B cell (primary cell): ENCODE measurements around the gene SLC38A10. TPM values are rescaled to one million over a fixed set of nuclear protein-coding genes. Genes with fewer than 3 reads are reported as not detected.

Source experiments
- ATAC-seq: fragments of 200-7000 bp; cut with Tn5 transposase; one replicate; pipeline ENCODE4 v1.10.0; 2021; ENCODE audit warnings: low read depth, mild to moderate bottlenecking, moderate number of reproducible peaks, moderate library complexity
- CTCF ChIA-PET: fragments of 350-600 bp; sonication (Branson Sonifier 250); formaldehyde crosslinking; loops from one replicate; lab custom pipeline; 2021; ENCODE audit warnings: antibody characterized with exemption, inconsistent platforms; lab: Charles Lee
- POLR2A ChIA-PET: fragments of 350-600 bp; sonication (Branson Sonifier 250); formaldehyde crosslinking; loops from one replicate; lab custom pipeline; 2021; ENCODE audit warnings: antibody characterized with exemption; lab: Charles Lee
- DNase-seq: peaks from one replicate; pipeline ENCODE4 v3.0.0; 2013
- H2AFZ ChIP-seq: 2 replicates; pipeline ENCODE4 v1.6.1; 2012; ENCODE audit warnings: mild to moderate bottlenecking, low read depth, low read length; ENCODE audit not compliant: insufficient read depth, poor library complexity, severe bottlenecking
- H3K27ac ChIP-seq, 2 donors: 1 replicate in 1 of 2; 2 replicates in 1 of 2; pipeline ENCODE4 v1.5.1; 2012 to 2013; ENCODE audit warnings: low read length in 2 of 2, mild to moderate bottlenecking in 2 of 2, moderate library complexity in 1 of 2
- H3K27me3 ChIP-seq, 4 experiments: fragments of 200-600 bp in 1 of 4; sonication (generic) in 1 of 4; replicated peaks in 1 of 4; 1 replicate in 2 of 4; 2 replicates in 2 of 4; pipeline versions ENCODE4 v1.6.1 to v1.7.0; 2013 to 2016; ENCODE audit warnings: low read length in 3 of 4, mild to moderate bottlenecking in 2 of 4, mixed read lengths in 1 of 4, moderate library complexity in 1 of 4; ENCODE audit not compliant: insufficient read depth in 4 of 4, control insufficient read depth in 3 of 4; ENCODE audit errors: control extremely low read depth in 1 of 4
- H3K36me3 ChIP-seq, 2 experiments: replicated peaks in 1 of 2; 1 replicate in 1 of 2; 2 replicates in 1 of 2; pipeline versions ENCODE4 v1.6.1 to v1.7.1; 2013; ENCODE audit warnings: low read length in 1 of 2; ENCODE audit not compliant: insufficient read depth in 2 of 2, control insufficient read depth in 1 of 2; ENCODE audit errors: control extremely low read depth in 1 of 2, extremely low read depth in 1 of 2
- H3K4me1 ChIP-seq, 2 donors: fragments of 200-600 bp in 1 of 2; sonication (generic) in 1 of 2; 1 replicate in 1 of 2; 2 replicates in 1 of 2; pipeline versions ENCODE4 v1.5.1 to v1.6.1; 2013 to 2017; ENCODE audit warnings: low read length in 2 of 2; ENCODE audit not compliant: control insufficient read depth in 2 of 2, insufficient read depth in 2 of 2
- H3K4me2 ChIP-seq: replicated peaks from 2 replicates; pipeline ENCODE3; 2012; ENCODE audit warnings: mild to moderate bottlenecking, low read depth, low read length; ENCODE audit not compliant: poor library complexity, severe bottlenecking
- H3K4me3 ChIP-seq, 5 experiments: fragments of 200-600 bp in 1 of 5; sonication (generic) in 1 of 5; 1 replicate in 3 of 5; 2 replicates in 2 of 5; pipeline versions ENCODE4 v1.5.1 to v1.7.0; 2011 to 2016; ENCODE audit warnings: low read length in 4 of 5, mild to moderate bottlenecking in 4 of 5, low read depth in 2 of 5, control low read depth in 1 of 5, moderate library complexity in 1 of 5; ENCODE audit not compliant: insufficient read depth in 1 of 5; ENCODE audit errors: control extremely low read depth in 1 of 5, extremely low read depth in 1 of 5
- H3K79me2 ChIP-seq: fragments of 200-600 bp; sonication (generic); one replicate; pipeline ENCODE4 v1.6.0; 2016; ENCODE audit warnings: low read length; ENCODE audit not compliant: control insufficient read depth, insufficient read depth
- H3K9ac ChIP-seq: fragments of 200-600 bp; sonication (generic); 2 replicates; pipeline ENCODE4 v1.6.1; 2017; ENCODE audit warnings: mild to moderate bottlenecking, low read length, moderate library complexity
- H3K9me3 ChIP-seq, 3 donors: one replicate each; pipeline versions ENCODE4 v1.6.1 to v1.7.1; 2013; ENCODE audit warnings: low read length in 2 of 3; ENCODE audit not compliant: control insufficient read depth in 2 of 3, insufficient read depth in 1 of 3; ENCODE audit errors: control extremely low read depth in 1 of 3
- H4K20me1 ChIP-seq: 2 replicates; pipeline ENCODE4 v1.6.0; 2012; ENCODE audit warnings: mild to moderate bottlenecking, low read length; ENCODE audit not compliant: insufficient read depth, control insufficient read depth, poor library complexity, severe bottlenecking
- H3K27ac Mint-ChIP-seq: one replicate; pipeline ENCODE4 v1.8.0; 2021; ENCODE audit warnings: mixed read lengths
- H3K27me3 Mint-ChIP-seq: one replicate; pipeline ENCODE4 v1.8.0; 2021; ENCODE audit warnings: mixed read lengths
- H3K4me1 Mint-ChIP-seq: one replicate; pipeline ENCODE4 v1.8.0; 2021; ENCODE audit warnings: mixed read lengths
- H3K4me3 Mint-ChIP-seq: one replicate; pipeline ENCODE4 v1.8.0; 2021; ENCODE audit warnings: mixed read lengths
- H3K9me3 Mint-ChIP-seq: one replicate; pipeline ENCODE4 v1.8.0; 2022; ENCODE audit warnings: mixed read lengths; ENCODE audit not compliant: insufficient read depth
- CTCF ChIP-seq: fragments of 200-600 bp; IDR thresholded peaks from one replicate; pipeline ENCODE4 v1.8.0; 2022; ENCODE audit warnings: antibody characterized with exemption, mild to moderate bottlenecking
- EZH2 ChIP-seq: IDR thresholded peaks from 2 replicates; pipeline ENCODE4 v1.6.1; 2012; ENCODE audit warnings: borderline replicate concordance, low read depth, mild to moderate bottlenecking, moderate library complexity, low read length; ENCODE audit not compliant: insufficient read depth, poor library complexity, severe bottlenecking
- WGBS: methylation state at CpG from one replicate; pipeline ENCODE4 v1.1.5; 2013; ENCODE audit warnings: missing lambda C conversion rate; ENCODE audit not compliant: insufficient coverage; 5-methylcytosine and 5-hydroxymethylcytosine counted together
- intact Hi-C: fragments of 100-400 bp; cut with micrococcal nuclease; formaldehyde crosslinking; loops from one replicate; pipeline ENCODE4 v1.10.0; 2022
- polyA plus RNA-seq: library from polyadenylated mRNA; depleted of rRNA; stranded (reverse); fragments of >200 nt; gene quantifications from 2 replicates; pipeline ENCODE4 v1.2.3, GENCODE V29; 2012
- total RNA-seq, 2 donors: library from RNA; stranded (reverse); fragments of 120-200 nt in 1 of 2; gene quantifications; 1 replicate in 1 of 2; 2 replicates in 1 of 2; pipeline versions ENCODE4 v1.2.3 to v1.2.4, GENCODE V29; 2013 to 2022

The SLC38A10 gene
- total and polyA plus RNA-seq, 2 donors (not counting 1 experiment from before 2014, with no cell fraction given): 76.1 to 104 TPM

- TF ChIP-seq EZH2 (no peak), CTCF (no peak)
- H3K4me2 ChIP-seq: no peak overlapping the region
- no peaks in the 10 kb centered on the region for H3K27me3 ChIP-seq
- DNase-seq (no peak), ATAC-seq (no peak)
- H3K9ac ChIP-seq: no peak overlapping the region
- H3K4me1 ChIP-seq: no peaks in the 10 kb centered on the region
- no peaks in the 10 kb centered on the region for H3K79me2 ChIP-seq
- no peak overlapping the region for H3K4me3 ChIP-seq
- H3K4me3 Mint-ChIP-seq: no peak overlapping the region
- ChIA-PET POLR2A (no interaction called here), CTCF (interaction anchor here (1.1 kb wide), 1 partner anchor 10 kb away, joined by 3 read pairs; no protein-coding TSS in a partner anchor)
- H4K20me1 ChIP-seq: no peaks in the 10 kb centered on the region
- no peak overlapping the region for H3K27ac Mint-ChIP-seq
- no peaks in the 10 kb centered on the region for H3K9me3 Mint-ChIP-seq
- peaks cover 0 to 16% of the 10 kb centered on the region in 2 experiments for H3K36me3 ChIP-seq
- H2AFZ ChIP-seq: no peak overlapping the region
- H3K27me3 Mint-ChIP-seq: no peaks in the 10 kb centered on the region
- H3K4me1 Mint-ChIP-seq: no peaks in the 10 kb centered on the region
- H3K9me3 ChIP-seq: no peaks in the 10 kb centered on the region
- H3K27ac ChIP-seq: no peak overlapping the region
- intact Hi-C loops: no loop called here
- 96% methylated on average over 18 of the region's 18 CpGs for WGBS
Observed at GRCh38 chr17:81200201-81200600, 94.9 kb downstream of the SLC38A10 start.

- H2AFZ ChIP-seq: no peak overlapping the region
- TF ChIP-seq CTCF (no peak), EZH2 (no peak)
- H3K4me2 ChIP-seq: no peak overlapping the region
- H4K20me1 ChIP-seq: no peaks in the 10 kb centered on the region
- CTCF ChIA-PET: interaction anchor here (1.1 kb wide), 1 partner anchor 9 kb away, joined by 3 read pairs; no protein-coding TSS in a partner anchor
- H3K4me3 Mint-ChIP-seq: no peak overlapping the region
- no peak overlapping the region for H3K9ac ChIP-seq
- H3K36me3 ChIP-seq: peaks cover 0 to 15% of the 10 kb centered on the region in 2 experiments
- DNase-seq: no peak
- H3K27ac Mint-ChIP-seq: no peak overlapping the region
- no peak for ATAC-seq
- no peaks in the 10 kb centered on the region for H3K9me3 ChIP-seq
- no peaks in the 10 kb centered on the region for H3K4me1 ChIP-seq
- intact Hi-C loops: no loop called here
- H3K4me3 ChIP-seq: no peak overlapping the region
- no peaks in the 10 kb centered on the region for H3K27me3 ChIP-seq
- no peak overlapping the region for H3K27ac ChIP-seq
- POLR2A ChIA-PET: no interaction called here
- H3K9me3 Mint-ChIP-seq: no peaks in the 10 kb centered on the region
- no peaks in the 10 kb centered on the region for H3K4me1 Mint-ChIP-seq
- WGBS: 97% methylated on average over 18 of the region's 18 CpGs
- H3K79me2 ChIP-seq: no peaks in the 10 kb centered on the region
- no peaks in the 10 kb centered on the region for H3K27me3 Mint-ChIP-seq
Observed at GRCh38 chr17:81199482-81199830, 95.7 kb downstream of the SLC38A10 start.
